HG03045 (cell line): ENCODE results near the gene SLC35B2.

ENCODE experiments used
- ATAC-seq: cut with Tn5 transposase; IDR thresholded peaks from one replicate; pipeline ENCODE4 v1.9.1; 2021; ENCODE audit warnings: mild to moderate bottlenecking, moderate library complexity; ENCODE audit not compliant: unreplicated experiment

Gene SLC35B2

DNA sequence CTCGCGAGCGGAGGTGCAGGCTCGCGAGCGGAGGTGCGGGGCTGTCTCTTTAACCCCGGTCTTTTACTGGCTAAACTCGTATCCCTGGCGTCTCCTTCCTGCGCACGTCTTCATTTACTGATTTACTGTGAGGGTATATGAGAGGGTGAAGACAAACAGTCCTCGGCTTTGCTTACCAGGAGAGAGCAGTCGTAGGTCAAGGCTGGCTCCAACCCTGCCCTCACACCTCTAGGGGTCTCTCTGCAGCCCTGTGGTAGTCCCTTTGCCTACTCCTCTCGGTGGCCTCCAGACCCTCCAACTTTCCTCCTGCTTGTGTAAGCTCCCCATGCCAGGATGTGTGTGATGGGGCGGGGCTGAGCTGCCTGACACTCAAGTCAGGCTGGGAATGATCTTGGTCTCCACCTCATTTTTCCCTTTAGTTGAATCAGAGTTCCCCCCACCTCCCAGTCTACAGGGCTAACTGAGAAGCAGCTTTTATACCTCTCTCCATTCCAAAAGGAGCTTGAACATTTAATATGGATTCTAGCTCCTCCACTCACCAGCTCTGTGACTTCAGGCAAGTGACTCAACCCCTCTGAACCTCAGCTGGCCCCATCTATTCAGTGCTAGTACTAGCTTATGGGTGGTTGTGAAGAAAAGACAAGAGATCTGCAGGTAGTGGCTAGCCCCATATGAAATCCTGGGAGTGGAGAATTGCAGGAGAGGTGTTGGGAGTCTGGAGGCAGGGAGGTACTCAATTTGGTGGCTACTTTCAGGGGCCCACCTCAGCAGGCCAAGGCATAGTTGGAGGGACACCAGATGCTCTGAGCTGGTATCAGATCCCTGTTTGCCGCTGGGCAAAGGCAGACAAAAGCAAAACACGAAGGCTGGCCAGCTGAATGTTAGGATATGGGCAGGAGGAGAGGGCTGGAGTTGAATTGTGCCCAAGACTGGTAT lies 33.0 kb downstream of the SLC35B2 start:
- no peak for ATAC-seq

DNA sequence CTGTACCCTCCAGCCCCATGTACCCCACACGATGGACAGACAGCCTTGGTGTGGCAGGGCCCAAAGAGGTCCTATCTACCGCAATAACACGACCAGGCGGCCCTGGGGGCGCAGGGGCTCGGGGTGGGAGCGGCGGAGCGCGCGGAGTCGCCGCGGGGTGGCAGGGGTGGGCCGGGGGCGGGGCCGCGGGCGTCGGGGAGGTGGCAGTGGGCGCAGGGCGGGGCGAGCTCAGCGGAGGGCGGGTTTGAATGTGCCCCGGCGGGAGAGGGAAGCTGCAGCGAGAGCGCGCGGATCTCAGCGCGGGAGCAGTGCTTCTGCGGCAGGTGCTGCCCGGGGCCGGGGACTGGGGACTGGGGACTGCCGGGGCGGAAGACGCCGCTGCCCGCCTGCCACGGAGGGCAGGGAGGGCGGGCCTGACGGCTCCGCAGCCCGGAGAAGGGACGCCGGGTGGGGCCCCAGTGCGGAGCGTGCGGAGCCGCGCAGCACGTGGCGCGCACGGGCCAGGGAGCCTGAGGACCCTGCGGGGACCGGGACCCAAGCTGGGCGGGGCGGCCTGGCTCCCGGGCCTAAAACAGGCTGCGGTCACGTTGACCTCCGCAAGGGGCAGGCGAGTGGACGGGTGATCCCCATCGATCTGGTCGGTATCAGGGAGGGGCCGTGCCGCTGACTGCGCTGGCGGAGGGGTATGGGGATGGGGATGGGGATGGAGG lies 33.9 kb downstream of the SLC35B2 start, which contains the start of gene SLC29A1:
TSS of gene SLC29A1 (plus strand) at position 277 of the 710 bp plus-strand sequence. CDS start 3,719 bp downstream, outside the sequence.
- peak; percentile 56 for ATAC-seq

DNA sequence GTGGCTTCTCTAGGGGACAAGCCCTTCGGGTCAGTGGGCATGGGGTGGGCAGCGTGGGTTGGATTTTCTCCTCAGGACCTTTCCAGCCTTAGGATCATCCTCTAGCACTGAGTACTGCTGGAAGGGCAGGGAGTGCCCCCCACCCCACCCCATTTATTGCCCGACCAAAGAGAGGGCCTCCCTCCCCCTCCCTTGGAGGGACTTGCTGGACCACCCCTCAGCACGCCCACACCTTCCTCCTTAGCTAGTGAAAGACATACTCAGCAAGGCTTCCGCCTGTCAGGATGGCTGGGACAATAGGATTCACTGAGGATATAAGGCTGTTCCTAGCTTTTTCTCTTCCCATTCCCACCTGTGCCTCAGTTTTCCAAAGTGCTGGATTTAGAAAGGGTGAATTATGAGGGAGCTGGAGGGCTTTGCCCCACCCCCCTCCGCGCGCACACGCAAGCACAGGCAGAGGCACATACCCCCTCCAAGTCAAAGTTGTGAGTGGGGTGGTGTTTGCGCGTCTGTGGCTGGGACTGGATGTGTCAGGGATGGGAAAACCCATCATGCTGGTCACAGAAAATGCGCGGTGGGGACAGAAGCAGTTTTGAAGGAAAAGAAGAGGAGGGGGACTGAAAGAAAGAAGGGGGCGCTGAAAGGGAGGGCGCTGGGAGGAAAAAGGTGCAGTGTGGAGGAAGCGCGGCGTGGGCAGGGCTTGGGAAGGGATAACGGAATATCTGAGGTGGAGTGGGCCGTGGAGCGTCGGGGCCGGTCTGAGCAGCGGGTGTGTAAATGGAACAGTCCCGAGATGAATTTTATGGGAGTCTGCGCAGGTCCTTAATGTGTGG lies 34.6 kb downstream of the SLC35B2 start:
- no peak for ATAC-seq

DNA sequence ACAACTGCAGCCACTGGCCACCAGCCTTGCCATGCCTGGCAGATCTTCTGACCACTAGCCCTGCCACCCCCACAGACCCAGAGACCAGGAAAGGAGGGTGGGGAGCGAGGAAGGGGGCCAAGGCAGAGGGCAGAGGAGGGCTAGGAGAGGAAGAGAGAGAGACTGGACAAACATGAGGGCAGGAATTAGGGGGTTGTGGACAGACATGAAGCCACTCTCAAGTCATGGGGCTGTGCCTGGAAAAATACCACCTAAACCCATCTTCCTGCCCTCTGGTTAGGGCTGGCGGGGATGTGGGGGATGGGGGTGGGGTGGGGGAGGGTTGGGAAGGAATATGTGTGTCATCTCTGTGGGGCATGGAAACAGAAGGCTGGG lies 35.4 kb downstream of the SLC35B2 start:
- ATAC-seq, result no peak

DNA sequence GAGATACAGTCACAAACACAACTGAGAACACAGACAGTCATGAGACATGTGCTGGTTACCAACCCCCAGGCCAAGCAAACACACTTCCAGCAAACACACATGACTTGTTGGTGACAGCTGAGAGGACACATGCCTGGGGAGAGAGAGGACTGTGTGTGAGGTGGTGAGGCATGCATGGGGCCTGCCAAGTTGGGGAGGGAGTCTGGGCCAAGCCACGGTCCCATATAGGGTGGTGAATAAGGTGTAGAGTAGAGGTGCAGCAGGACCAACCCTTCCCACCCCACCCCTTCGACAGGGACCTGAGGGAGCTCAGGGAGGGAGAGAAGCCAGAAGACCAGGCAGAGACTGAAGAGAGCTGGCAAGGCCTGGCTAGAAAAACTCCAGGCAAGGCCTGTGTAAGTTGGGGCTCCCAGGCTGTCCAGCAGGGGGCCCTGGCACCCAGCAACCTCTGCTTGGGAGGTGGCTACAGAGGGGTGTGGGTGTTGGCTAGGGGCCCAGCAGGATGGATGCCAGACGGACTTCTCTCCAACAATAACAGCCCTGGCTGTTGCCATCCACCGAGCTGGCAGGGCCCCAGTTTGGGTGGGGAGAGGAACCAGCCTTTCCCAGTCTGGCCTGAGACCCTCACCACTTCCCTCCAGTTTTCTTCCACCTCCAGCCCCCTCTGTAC lies 35.9 kb downstream of the SLC35B2 start:
- ATAC-seq, result no peak

DNA sequence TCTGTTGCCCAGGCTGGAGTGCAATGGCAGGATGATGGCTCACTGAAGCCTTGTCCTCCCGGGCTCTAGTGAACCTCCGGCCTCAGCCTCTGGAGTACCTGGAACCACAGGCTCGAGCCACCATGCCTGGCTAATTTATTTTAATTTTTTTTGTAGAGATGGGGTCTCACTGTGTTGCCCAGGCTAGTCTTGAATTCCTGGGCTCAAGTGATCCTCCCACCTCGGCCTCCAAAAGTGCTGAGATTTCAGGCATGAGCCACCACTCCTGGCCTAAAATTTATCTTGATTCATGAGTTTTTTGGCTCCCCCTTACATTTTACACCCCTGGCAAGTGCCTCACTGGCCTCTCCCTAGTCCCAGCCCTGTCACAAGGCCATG lies 36.4 kb downstream of the SLC35B2 start:
- no peak for ATAC-seq

DNA sequence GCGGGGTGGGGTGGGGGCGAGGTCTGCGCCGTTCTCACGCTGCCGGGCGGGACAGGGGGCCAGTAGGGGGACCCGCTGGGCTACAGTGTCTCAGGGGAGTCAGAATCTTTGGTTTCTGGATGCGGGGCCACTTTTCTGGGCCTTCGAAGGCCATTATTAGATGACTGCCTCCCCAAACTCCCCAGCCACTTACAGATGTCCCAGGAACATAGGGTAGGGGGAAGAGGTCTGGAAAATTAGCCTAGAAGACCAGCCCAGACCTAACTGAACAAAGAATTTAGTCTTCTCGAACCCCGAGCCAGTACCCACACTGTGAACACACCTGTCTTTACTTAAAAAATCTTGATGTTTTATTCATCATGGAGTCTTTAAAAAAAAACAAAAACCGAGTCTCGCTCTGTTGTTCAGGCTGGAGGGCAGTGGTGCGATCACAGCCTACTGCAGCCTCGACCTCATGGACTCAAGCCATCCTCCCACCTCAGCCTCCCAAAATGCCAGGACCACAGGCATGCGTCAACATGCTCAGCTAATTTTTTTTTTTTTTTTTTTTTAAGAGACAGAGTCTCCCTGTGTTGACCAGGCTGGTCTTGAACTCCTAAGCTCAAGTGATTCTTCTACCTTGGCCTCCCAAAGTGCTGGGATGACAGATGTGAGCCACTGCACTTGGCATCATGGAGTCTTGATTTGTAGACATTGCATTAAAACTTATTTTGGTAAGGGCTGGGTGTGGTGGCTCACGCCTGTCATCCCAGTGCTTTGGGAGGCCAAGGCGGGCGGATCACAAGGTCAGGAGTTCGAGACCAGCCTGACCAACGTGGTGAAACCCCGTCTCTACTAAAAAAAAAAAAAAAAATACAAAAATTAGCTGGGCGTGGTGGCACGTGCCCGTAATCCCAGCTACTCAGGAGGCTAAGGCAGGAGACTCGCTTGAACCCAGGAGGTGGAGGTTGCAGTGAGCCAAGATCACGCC lies 37.2 kb downstream of the SLC35B2 start:
- no peak for ATAC-seq

DNA sequence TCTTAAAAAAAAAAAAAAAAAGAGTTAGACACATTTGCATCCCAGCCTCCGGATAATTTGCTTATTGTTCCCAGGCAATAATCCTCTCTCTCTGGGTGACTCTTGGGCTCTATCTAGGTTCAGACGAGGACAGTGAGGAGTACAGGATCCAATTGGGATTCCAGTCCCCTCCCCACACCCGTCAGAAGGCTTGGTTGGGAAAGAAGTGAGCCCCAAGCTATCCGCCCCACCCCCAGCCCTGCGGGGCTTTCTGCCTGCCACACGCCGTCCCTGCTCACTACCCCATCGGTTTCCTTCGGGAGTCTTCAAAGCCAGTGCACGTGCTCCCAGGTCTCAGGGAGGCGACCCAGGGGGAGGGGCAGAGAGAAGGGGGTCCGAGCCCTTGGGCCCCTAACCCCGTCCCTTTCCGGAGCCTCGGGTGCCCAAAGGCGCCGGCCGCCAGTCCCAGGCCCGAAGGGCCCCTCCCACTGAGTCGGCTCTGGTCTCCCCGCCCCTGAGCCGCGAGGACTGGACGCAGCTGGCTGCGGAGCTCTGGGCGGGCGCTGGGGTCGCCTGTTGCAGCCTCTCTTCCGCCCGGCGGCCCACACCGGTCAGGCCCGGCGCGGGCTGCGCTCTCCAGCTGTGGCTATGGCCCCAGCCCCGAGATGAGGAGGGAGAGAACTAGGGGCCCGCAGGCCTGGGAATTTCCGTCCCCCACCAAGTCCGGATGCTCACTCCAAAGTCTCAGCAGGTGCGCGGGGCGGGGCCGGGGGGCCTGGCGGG lies 38.1 kb downstream of the SLC35B2 start:
- ATAC-seq, result peak; percentile 51

DNA sequence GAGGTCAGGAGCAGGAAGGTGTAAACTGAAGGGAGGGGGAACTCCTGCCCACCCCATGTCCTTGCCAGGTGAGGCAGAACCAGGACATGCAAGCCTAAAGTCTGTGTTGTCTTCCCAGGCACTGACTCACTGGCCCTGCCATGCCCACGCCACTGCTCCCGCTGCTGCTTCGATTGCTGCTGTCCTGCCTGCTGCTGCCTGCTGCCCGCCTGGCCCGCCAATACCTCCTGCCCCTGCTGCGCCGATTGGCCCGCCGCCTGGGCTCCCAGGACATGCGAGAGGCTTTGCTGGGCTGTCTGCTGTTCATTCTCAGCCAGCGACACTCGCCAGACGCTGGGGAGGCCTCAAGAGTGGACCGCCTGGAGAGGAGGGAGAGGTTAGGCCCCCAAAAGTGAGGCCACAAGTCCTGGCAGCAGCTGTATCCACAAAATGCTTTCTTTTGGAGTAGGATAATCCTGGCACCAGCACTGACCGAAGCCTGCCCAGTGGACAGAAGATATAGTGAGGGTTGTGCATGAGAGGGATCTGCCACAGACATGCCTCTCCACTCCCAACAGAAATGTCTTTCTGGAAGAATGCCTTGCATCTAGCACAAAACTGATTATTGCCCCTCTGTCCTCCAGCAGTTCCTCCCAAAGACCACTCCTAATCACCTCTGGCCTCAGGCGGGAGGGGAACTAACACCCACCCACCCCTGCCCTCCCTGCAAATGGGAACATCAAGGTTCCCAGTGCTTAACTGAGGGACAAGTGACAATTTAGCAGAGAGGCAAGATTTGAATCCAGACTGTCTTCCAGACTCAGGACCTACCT lies 39.8 kb downstream of the SLC35B2 start:
- ATAC-seq, result no peak

DNA sequence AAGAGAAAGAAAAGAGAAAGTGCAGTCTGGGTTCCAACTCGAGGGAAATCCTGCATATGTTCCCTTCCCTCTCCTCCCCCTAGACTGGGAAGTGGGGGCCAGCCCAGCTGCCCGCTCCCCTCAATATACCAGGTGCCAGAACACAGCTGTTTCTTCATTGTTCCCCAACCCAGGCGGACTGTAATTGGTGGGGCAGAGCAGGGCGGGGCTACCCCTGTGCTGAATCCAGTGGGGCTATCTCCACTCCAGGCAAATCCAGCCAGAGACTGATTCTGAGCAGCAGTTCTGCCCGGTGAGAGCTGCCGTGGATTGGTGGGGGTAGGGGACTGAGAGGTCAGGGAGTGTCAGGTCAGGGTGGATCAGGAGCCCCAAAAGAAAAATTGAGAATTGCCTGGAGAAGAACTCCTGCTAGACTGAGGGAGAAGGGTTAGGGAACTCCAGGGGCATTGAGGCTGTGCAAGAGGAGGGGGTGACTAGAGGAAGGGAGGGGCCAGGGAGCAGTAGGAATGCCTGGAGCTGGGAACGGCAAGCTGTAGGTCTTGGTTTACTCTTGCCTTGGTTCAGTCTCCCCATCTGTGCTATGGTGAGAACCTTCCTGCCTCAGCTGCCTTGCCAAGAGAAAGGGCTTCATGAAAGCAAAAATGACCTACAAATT lies 40.5 kb downstream of the SLC35B2 start, which contains the start of gene MYMX:
TSS of gene MYMX (plus strand) at position 250 of the 655 bp plus-strand sequence. CDS start 546 bp downstream, outside the sequence.
- ATAC-seq, result no peak

DNA sequence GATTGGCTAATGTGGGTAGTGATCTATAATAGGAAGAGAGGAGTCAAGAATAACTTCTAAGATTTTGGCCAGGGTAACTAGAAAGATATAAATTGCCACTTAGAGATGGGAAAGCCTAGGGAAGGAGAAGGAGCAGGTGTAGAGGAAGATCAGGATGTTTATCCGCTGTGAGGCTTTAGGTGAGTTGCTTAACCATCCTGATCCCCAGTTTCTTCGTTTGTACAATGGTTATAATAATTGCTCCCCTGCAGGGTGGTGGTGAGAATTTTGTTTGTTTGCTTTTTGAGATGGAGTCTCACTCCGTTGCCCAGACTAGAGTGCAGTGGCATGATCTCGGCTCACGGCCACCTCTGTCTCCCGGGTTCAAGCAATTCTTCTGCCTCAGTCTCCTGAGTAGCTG lies 43.0 kb downstream of the SLC35B2 start:
- no peak for ATAC-seq

DNA sequence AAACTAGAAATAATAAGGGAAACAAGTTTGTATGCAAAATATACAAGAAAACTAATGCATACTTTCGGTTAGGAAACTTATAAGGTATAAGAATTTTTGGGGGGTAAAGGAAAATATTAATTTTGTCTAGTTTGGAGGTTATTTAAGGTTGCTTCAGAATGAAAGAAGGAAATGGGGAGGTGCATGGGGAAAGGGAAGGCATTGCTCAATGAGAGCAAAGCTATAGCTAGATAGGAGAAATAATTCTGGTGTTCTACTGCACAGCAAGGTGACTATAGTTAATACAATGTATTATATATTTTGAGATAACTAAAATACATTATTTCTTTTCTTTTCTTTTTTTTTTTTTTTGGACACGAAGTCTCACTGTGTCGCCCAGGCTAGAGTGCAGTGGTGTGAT lies 46.0 kb downstream of the SLC35B2 start:
- no peak for ATAC-seq

DNA sequence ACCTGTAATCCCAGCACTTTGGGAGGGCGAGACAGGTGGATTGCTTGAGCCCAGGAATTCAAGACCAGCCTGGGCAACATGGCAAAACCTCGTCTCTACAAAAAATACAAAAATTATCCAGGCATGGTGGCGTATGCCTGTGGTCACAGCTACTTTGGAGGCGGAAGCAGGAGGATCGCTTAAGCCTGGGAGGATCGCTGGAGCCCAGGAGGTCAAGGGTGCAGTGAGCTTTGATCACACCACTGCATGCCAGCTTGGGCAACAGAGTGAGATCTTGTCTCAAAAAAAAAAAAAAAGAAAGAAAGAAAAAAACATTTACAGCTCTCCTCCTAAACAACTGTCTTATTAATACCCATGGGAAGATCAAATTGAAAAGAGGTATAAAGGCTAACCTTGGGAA lies 49.4 kb downstream of the SLC35B2 start:
- ATAC-seq, result no peak
